ENCODE results near the gene KCNA3. TPM values are rescaled to one million over a fixed set of nuclear protein-coding genes. Genes with fewer than 3 reads are reported as not detected.

Gene KCNA3
- total and polyA plus RNA-seq, 2 of the 8 experiments (the other 6 are each of a cell fraction or from before 2014, with no cell fraction given) = 0.95 to 1.1 TPM

DNA sequence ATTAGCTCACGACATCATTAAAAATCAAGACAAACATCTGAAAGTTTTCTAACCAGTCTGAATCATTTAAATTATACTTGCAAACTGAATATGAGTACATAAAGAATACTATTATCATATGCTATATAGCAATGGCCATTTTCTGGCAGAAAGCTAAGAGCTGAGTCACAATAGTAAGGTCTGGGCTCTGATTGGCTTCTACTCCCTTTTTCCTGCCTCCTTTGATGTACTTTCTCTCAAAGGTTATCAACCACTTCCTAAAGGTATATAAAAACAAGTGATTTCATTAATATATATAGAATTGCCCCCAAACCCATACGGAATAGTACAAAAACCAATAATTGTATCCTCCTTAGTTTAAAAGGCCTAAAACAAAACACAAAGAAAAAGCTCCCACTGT is 7.0 kb downstream of the KCNA3 start:
- Histone ChIP-seq H3K36me3 (ENCODE audit: control insufficient read depth in 2 of 4, insufficient read depth in 4 of 4, low read length in 3 of 4) (no peaks in the 10 kb centered on the region), H2BK120ac (replicated peaks; ENCODE audit: low read depth, low read length) (no peak overlapping the region), H4K91ac (replicated peaks; ENCODE audit: insufficient read length, low read length) (no peak overlapping the region), H3K23ac (ENCODE audit: insufficient read length) (no peak overlapping the region), H3K4ac (replicated peaks; ENCODE audit: insufficient read length, low read depth, low read length) (no peak overlapping the region), H3K9ac (replicated peaks in 1 of 4; ENCODE audit: extremely low read depth in 1 of 4, low read depth in 3 of 4, low read length in 3 of 4) (no peak overlapping the region), H3K23me2 (ENCODE audit: low read depth, low read length) (no peaks in the 10 kb centered on the region), H3K56ac (replicated peaks; ENCODE audit: insufficient read length, low read depth, low read length) (no peak overlapping the region), H2BK20ac (ENCODE audit: low read length) (no peak overlapping the region), H3K79me2 (ENCODE audit: control insufficient read depth in 1 of 2, insufficient read depth in 2 of 2, low read length in 2 of 2) (no peaks in the 10 kb centered on the region), H3K9me3 (ENCODE audit: insufficient read depth in 2 of 2, low read depth in 1 of 2, low read length in 1 of 2) (no peaks in the 10 kb centered on the region), H4K5ac (ENCODE audit: insufficient read length, low read depth, low read length) (no peak overlapping the region), H3K27ac (ENCODE audit: low read depth, low read length) (no peak overlapping the region), H3K79me1 (ENCODE audit: low read depth, low read length) (no peaks in the 10 kb centered on the region), H3K18ac (ENCODE audit: extremely low read depth, low read length) (no peak overlapping the region), H4K20me1 (replicated peaks in 1 of 2; ENCODE audit: control insufficient read depth in 1 of 2, insufficient read depth in 2 of 2, low read length in 2 of 2) (peaks cover 0 to 2% of the 10 kb centered on the region in 2 experiments), H2BK15ac (ENCODE audit: low read length) (no peak overlapping the region), H3K4me1 (replicated peaks in 1 of 4; ENCODE audit: control insufficient read depth in 3 of 4, insufficient read depth in 4 of 4, low read length in 3 of 4) (no peaks in the 10 kb centered on the region), H2BK5ac (ENCODE audit: low read depth, low read length) (no peak overlapping the region), H3K14ac (ENCODE audit: insufficient read length) (no peak overlapping the region), H3K27me3 (replicated peaks in 1 of 4; ENCODE audit: control insufficient read depth in 3 of 4, extremely low read depth in 1 of 4, insufficient read depth in 3 of 4, low read length in 3 of 4) (peaks cover 3 to 16% (median 11%) of the 10 kb centered on the region in 4 experiments), H3K4me2 (ENCODE audit: insufficient read depth in 1 of 2, low read depth in 2 of 2, low read length in 2 of 2) (no peak overlapping the region), H2AK5ac (ENCODE audit: low read depth, low read length) (no peak overlapping the region), H2BK12ac (ENCODE audit: low read depth, low read length) (no peak overlapping the region), H2AFZ (ENCODE audit: low read length) (no peak overlapping the region), H4K8ac (ENCODE audit: extremely low read depth, insufficient read depth, low read length) (no peak overlapping the region), H3K4me3 (ENCODE audit: extremely low read depth in 1 of 4, insufficient read depth in 2 of 4, low read depth in 3 of 4, low read length in 4 of 4) (no peak overlapping the region)
- no peak for DNase-seq (ENCODE audit: low read depth in 1 of 2, low spot score in 2 of 2)
- 86% methylated on average over 2 of the region's 2 CpGs; no CpG with 5 or more reads in 1 of the 2 experiments for WGBS, 2 experiments (ENCODE audit: extremely low coverage in 1 of 2, insufficient coverage in 1 of 2, insufficient read length in 1 of 2, insufficient replicate concordance in 2 of 2, low coverage in 1 of 2, low lambda C conversion rate in 2 of 2, missing lambda C conversion rate in 1 of 2)
- ChIA-PET CTCF (ENCODE audit: partially characterized antibody) (interaction anchor here (0.6 to 2.1 kb wide), 5 partner anchors 24 to 113 kb away, joined by 3 to 6 read pairs (median 3); no protein-coding TSS in a partner anchor), POLR2A (ENCODE audit: partially characterized antibody) (no interaction called here)
- FAIRE-seq = no peak
- no peak for TF ChIP-seq PHF8 (conservative IDR thresholded peaks at IDR 0.05; ENCODE audit: low read depth, low read length)
- no peak for TF ChIP-seq SIX5 (IDR thresholded peaks at IDR 0.05; ENCODE audit: low read depth, low read length)
- no peak for TF ChIP-seq CREB1 (IDR thresholded peaks at IDR 0.05)
- no peak for TF ChIP-seq GTF2F1 (IDR thresholded peaks at IDR 0.05; ENCODE audit: borderline replicate concordance, low read depth, low read length)
- TF ChIP-seq CBX5 (IDR thresholded peaks at IDR 0.05; ENCODE audit: low read depth, low read length) = no peak
- no peak for TF ChIP-seq CTBP2 (IDR thresholded peaks at IDR 0.05; ENCODE audit: borderline replicate concordance, insufficient read depth, insufficient read length, low read length)
- no peak for TF ChIP-seq SP1 (IDR thresholded peaks at IDR 0.05; ENCODE audit: low read depth, low read length)
- no peak for TF ChIP-seq ATF3 (IDR thresholded peaks at IDR 0.05; ENCODE audit: insufficient read depth, low read depth, low read length)
- TF ChIP-seq POLR2AphosphoS5 (IDR thresholded peaks at IDR 0.05; ENCODE audit: low read depth, low read length) = no peak
- no peak for TF ChIP-seq CHD2 (IDR thresholded peaks at IDR 0.05; ENCODE audit: low read length)
